OCI-LY1 (cell line): ENCODE measurements around the gene MCCD1.

Source experiments
- CTCF ChIP-seq: fragments of 200-600 bp; sonication (generic), shearing (Covaris generic); IDR thresholded peaks from 2 replicates; pipeline ENCODE4 v1.5.1; 2017; ENCODE audit warnings: mild to moderate bottlenecking, antibody characterized with exemption, low read length, moderate library complexity, mixed read lengths
- EZH2 ChIP-seq: fragments of 200-600 bp; sonication (generic), shearing (Covaris generic); IDR thresholded peaks from 2 replicates; pipeline ENCODE4 v1.8.0; 2017; ENCODE audit warnings: borderline replicate concordance, mixed run types, mild to moderate bottlenecking, antibody characterized with exemption, low read length, moderate library complexity, mixed read lengths

DNA sequence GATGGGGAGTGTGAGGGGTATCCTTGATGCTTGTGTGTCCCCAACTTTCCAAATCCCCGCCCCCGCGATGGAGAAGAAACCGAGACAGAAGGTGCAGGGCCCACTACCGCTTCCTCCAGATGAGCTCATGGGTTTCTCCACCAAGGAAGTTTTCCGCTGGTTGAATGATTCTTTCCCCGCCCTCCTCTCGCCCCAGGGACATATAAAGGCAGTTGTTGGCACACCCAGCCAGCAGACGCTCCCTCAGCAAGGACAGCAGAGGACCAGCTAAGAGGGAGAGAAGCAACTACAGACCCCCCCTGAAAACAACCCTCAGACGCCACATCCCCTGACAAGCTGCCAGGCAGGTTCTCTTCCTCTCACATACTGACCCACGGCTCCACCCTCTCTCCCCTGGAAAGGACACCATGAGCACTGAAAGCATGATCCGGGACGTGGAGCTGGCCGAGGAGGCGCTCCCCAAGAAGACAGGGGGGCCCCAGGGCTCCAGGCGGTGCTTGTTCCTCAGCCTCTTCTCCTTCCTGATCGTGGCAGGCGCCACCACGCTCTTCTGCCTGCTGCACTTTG, 46.7 kb downstream of the MCCD1 start, which contains the start of gene TNF:
- TF ChIP-seq CTCF (no peak), EZH2 (no peak)
